Amniotic stem cell (primary cell): Measurements from ENCODE around the gene LRRC4.
A peak's percentile ranks its signal among the peaks of the same experiment; 100 is the strongest.

Experiments used
- DNase-seq: peaks from one replicate; lab custom pipeline; 2025; lab: John Stamatoyannopoulos, UW

Gene LRRC4

GRCh38 chr7:128059143-128059988 is 28.1 kb upstream of the LRRC4 start:
- DNase-seq: no peak

- DNase-seq: no peak
Observed at GRCh38 chr7:128057909-128058308, 26.7 kb upstream of the LRRC4 start.

DNA sequence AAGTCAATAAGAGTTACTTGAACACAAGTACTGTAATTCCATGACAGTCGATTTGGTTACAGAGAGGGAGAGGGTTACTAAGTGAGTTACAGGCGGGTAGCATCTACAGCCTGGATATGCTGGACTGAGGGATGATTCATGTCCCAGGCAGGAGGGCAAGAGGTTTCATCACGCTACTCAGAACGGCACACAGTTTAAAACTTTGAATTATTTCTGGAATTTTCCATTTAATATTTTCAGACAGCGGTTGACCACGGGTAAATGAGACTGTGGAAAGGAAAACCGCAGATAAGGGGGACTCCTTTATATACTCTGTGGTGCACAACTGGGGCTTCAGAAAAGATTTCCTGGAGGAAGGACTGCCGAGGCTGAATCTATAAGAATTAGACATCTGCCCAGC is 25.7 kb upstream of the LRRC4 start:
- peak; percentile 73 for DNase-seq

DNA sequence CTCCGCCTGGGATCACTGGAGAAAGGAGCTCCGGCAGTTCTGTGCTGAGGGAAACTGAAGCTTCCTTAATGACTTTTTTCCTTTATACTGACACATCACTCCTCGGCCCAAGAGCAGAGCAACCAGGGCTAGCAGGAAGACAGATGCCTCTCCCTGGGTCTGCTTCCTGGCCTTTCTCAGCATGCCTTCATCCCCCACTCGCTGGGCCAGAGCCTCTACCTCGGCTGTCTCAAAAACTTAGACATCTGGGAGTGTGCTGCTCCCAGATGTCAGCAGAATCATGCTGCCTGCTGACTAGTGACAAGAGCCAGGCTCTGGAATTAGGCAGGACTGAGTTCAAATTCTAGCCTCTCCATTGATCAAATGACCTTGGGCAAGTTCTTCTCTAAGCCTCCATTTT is 24.4 kb upstream of the LRRC4 start:
- no peak for DNase-seq

DNA sequence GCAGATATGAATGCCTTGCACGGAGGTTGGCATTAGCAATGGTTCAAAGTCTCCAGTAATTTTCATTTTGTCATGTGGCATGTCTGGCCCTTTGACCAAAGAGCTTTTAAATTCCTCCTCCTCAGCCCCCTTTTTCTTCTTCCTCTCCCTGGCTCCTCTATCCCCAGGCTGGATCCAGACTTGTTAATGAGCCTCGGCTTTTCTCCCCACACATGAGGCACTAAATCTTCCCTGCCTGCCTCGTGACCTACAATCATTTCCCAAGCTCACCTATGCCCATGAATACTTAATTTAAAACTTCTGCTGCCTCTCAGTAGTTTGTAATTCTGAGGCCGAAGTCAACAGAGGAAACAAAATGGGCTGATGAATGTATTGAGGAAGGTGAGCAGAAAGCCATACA is 23.3 kb upstream of the LRRC4 start:
- no peak for DNase-seq

GRCh38 chr7:128053991-128054390 is 22.8 kb upstream of the LRRC4 start:
- DNase-seq: no peak

- no peak for DNase-seq
Observed at GRCh38 chr7:128053023-128053422, 21.8 kb upstream of the LRRC4 start.

DNA sequence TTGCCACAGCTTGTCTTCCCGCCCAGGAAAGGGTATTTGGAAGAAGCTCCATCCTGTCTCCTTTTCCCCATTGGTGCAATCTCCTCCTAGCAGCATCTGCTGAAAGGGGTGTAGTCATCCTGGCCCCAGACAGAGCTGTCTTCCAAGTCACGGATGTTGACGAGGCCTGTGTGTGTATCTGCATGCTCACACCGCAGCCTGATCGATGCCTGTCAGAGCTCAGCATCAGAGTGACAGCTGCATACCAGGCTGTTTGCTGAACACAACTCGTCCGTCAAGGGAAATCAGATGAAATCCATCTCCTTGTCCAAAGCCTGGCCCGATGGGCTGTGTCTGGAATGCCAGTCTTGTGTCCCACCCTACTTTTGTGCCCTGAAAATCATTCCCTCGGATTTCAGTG is 21.2 kb upstream of the LRRC4 start:
- no peak for DNase-seq

DNA sequence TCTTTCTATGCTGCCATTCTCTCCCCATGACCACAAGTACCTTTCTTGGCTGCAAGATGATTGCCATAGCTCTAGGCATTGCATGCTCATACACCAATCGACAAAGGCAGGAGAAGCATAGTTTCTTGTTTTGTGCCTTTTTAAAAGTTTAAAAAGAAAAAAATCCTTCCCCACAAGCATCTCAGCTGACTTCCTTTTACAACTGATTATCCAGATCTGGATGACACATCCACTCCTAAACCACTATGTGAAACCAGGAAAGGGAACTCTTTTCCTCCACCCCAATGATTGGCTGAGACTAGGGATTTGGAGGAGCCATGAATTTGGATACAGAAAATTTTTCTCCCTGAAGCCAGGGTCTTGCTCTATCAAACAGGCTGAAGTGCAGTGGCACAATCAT is 14.5 kb upstream of the LRRC4 start:
- no peak for DNase-seq

DNA sequence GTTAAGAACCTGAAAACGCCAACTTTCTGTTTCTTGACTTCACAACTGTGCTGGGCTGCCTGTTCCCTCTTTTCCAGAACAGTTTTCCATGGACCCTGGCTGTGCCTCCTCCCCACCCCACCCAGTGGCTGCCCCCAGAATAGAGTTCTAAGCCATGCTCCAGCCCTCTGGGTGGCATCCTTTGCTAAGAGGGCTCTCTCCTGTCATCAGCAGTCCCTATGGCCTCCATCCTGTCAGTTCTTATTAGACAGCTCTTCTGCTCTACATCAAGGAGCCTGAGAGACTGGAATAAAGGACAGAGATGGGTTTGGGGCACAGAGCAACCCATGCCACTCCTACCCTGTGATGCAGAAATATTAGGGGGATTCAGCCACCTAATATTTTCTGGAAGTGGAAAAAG is 13.9 kb upstream of the LRRC4 start:
- no peak for DNase-seq

- no peak for DNase-seq
Observed at GRCh38 chr7:128044064-128044463, 12.8 kb upstream of the LRRC4 start.

DNA sequence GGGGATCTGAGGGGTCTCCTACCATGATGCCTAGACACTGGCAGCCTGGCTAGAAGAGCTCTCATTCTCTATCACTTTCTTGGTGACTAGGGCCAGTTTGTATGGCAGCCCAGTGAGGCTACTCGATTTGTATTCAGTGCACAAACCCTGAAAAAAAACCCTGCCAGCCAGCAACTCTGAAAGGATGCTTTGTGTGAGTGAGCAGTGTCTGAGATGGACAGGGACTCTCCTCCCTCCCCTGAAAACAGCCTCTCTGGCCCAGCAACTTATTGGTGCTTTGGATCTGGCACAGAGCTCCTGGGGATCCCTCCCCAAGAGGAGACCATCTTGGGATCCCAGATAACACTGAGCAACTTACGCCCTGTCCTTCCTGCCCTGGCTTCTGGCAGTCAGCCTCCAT is 10.8 kb upstream of the LRRC4 start:
- no peak for DNase-seq

DNA sequence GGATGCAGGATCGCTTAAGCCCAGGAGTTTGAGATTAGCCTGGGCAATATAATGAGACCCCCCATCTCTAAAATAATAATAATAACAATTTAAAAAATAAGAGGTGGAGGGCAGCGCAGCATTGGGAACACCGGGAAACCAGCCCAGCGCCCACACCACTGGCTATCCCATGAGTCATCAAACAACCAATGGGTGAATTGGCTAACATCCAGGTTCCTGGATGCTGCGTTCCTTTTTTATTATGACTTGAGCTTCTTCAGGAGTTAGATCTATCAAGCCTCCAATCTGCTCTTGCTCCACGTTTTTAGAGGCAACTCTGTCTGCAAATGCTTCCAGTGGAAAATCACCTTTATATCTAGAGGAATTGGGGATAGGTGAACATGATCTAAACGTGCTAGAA is 10.0 kb upstream of the LRRC4 start:
- DNase-seq: no peak

DNA sequence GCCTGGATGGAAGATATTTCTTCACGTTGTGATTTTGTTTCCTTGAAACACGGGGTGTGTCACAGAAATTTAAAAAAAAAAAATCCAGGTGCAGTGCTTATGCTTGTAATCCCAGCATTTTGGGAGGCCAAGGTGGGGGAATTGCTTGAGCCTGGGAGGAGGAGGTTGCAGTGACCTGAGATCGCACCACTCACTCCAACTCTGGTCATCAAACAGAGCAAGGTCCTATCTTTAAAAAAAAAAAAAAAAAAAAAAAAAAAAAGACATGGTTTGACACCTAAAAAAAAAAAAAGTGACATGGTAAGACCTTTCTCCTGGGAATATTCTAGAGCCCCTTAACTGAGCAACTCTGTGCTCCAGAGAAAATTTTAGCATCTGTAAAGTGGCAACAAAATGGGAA is 9.0 kb upstream of the LRRC4 start:
- no peak for DNase-seq

- no peak for DNase-seq
Observed at GRCh38 chr7:128039544-128039953, 8.3 kb upstream of the LRRC4 start.

DNA sequence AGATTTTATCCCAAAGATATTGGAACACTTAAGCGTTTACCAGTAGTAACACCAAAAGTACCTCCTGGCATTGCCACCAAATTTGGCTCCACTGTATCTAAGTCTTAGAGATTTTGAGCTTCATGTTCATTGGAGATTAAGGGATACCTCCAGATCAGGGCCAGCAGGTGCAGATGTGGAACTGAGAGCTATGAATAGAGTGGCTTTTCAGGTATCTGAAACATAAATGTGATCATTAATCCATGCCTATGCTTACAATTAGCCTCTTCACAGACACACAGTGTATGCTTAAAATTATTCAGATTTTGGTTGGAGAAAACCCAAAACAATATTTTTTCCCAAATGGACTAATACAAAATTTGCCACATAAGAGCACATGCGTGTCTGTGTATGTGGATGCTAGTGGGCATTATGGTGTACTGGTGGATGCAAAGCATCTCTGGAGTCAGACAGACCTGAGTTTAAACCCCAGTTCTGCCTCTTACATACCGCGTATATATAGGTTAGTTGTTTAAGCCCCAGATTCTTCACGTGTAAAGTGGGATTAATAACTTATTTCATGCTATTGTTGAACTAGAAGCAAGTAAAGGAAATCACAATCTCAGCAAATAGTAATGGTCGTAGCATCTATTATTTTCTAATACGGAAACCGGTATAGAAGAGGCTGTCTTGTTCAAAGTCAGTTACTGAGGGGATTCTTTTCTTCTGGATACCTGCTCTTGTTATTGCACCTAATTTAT is 6.8 kb upstream of the LRRC4 start:
- no peak for DNase-seq

GRCh38 chr7:128037081-128037480 is 5.8 kb upstream of the LRRC4 start:
- no peak for DNase-seq

- DNase-seq: no peak
Observed at GRCh38 chr7:128036226-128036940, 5.1 kb upstream of the LRRC4 start.

DNA sequence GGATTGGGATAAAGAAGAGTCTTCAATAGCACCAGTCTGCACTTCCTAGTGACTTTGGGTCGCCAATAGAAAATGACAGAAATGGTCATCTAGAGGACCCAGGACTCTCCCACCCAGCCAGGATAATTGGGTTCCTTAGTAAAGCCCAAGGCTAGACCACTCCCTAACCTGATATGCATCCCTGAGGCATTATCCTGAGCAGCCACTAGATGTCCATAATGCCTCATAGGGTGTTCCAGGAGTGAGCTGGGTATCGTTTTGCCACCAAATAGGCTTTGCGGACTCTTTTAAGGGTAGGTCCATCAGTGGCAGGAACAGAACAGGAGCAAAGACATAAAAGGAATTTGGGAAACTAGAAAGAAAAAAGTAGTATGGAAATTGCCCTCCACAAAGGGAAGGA is 4.5 kb upstream of the LRRC4 start:
- DNase-seq: no peak

- DNase-seq: no peak
Observed at GRCh38 chr7:128034825-128035224, 3.6 kb upstream of the LRRC4 start.

- no peak for DNase-seq
Observed at GRCh38 chr7:128033246-128033645, 2.0 kb upstream of the LRRC4 start.

- DNase-seq: no peak
Observed at GRCh38 chr7:128032605-128033235, 1.5 kb upstream of the LRRC4 start.
